NCI-H2227 treated with DMSO at 0.1 percent for 48 hours (cell line): ENCODE results near the gene P4HA1.

Experiments used
- DNase-seq: peaks from one replicate; lab custom pipeline; 2025; lab: John Stamatoyannopoulos, UW

Gene P4HA1

GRCh38 chr10:73093922-73094850, 2.5 kb downstream of the P4HA1 start:
- DNase-seq = peak; percentile 14

- no peak for DNase-seq
These were observed 3.8 kb downstream of the P4HA1 start for GRCh38 chr10:73092830-73093229.

GRCh38 chr10:73088304-73088703, 8.4 kb downstream of the P4HA1 start:
- no peak for DNase-seq

- no peak for DNase-seq
These were observed 9.8 kb downstream of the P4HA1 start for GRCh38 chr10:73086816-73087215.

- DNase-seq = no peak
These were observed 12.5 kb downstream of the P4HA1 start for GRCh38 chr10:73084209-73084608.

- no peak for DNase-seq
These were observed 13.4 kb downstream of the P4HA1 start for GRCh38 chr10:73083221-73083620.

- DNase-seq = no peak
These were observed 16.7 kb downstream of the P4HA1 start for GRCh38 chr10:73079779-73080541.

GRCh38 chr10:73076360-73077183, 20.1 kb downstream of the P4HA1 start:
- no peak for DNase-seq

- DNase-seq = no peak
These were observed 20.8 kb downstream of the P4HA1 start for GRCh38 chr10:73075829-73076228.

- no peak for DNase-seq
These were observed 23.0 kb downstream of the P4HA1 start for GRCh38 chr10:73073627-73074026.

GRCh38 chr10:73065441-73065840, 31.2 kb downstream of the P4HA1 start:
- no peak for DNase-seq

GRCh38 chr10:73061743-73062142, 34.9 kb downstream of the P4HA1 start:
- no peak for DNase-seq

GRCh38 chr10:73060738-73061635, 35.7 kb downstream of the P4HA1 start:
- peak; percentile 1 for DNase-seq

GRCh38 chr10:73060173-73060572, 36.5 kb downstream of the P4HA1 start:
- no peak for DNase-seq

- DNase-seq = no peak
These were observed 38.5 kb downstream of the P4HA1 start for GRCh38 chr10:73058057-73058591.

GRCh38 chr10:73054286-73054685, 42.4 kb downstream of the P4HA1 start:
- DNase-seq = no peak

GRCh38 chr10:73053275-73053674, 43.4 kb downstream of the P4HA1 start:
- no peak for DNase-seq

- no peak for DNase-seq
These were observed 52.0 kb downstream of the P4HA1 start for GRCh38 chr10:73044378-73045285.

GRCh38 chr10:73043766-73044377, 52.8 kb downstream of the P4HA1 start:
- no peak for DNase-seq
